SJSA1 (cell line): Measurements from ENCODE around the gene ZNF584. TPM values are rescaled to one million over a fixed set of nuclear protein-coding genes. Genes with fewer than 3 reads are reported as not detected.
"Not testable (repeated sequence)": the region's sequence is repeated elsewhere in the genome, so short reads cannot be mapped to it uniquely, and the experiment has no call there.

Source experiments
- DNase-seq, 2 experiments: peaks; one replicate each; pipeline ENCODE4 v3.0.0-alpha.2; 2015 to 2020; ENCODE audit warnings: low spot score in 2 of 2, low read depth in 1 of 2
- H3K27ac ChIP-seq: fragments of 250-450 bp; sonication (Bioruptor Pico); 2 replicates; pipeline ENCODE4 v1.5.1; 2020; ENCODE audit warnings: mild to moderate bottlenecking, moderate library complexity
- H3K27me3 ChIP-seq: fragments of 250-450 bp; sonication (Bioruptor Pico); replicated peaks from 2 replicates; pipeline ENCODE4 v1.5.1; 2020; ENCODE audit warnings: mild to moderate bottlenecking, moderate library complexity
- H3K36me3 ChIP-seq: fragments of 250-450 bp; sonication (Bioruptor Pico); 2 replicates; pipeline ENCODE4 v1.5.1; 2020; ENCODE audit warnings: mild to moderate bottlenecking
- H3K4me1 ChIP-seq: fragments of 250-450 bp; sonication (Bioruptor Pico); replicated peaks from 2 replicates; pipeline ENCODE4 v1.6.1; 2021; ENCODE audit warnings: mild to moderate bottlenecking
- H3K4me3 ChIP-seq: fragments of 250-450 bp; sonication (Bioruptor Pico); 2 replicates; pipeline ENCODE4 v1.5.1; 2020; ENCODE audit warnings: mild to moderate bottlenecking
- H3K9me3 ChIP-seq: fragments of 250-450 bp; sonication (Bioruptor Pico); replicated peaks from 2 replicates; pipeline ENCODE4 v1.5.1; 2020; ENCODE audit warnings: mild to moderate bottlenecking
- total RNA-seq: library from RNA; depleted of rRNA; stranded (reverse); fragments of >200 nt; shearing (Covaris generic); gene quantifications from 2 replicates; pipeline ENCODE4 v1.2.3, GENCODE V29; 2014

The ZNF584 gene
- total RNA-seq, 1 experiment from 2014 or later, result 13.5 TPM

GRCh38 chr19:58394821-58395219 is 13.6 kb upstream of the ZNF584 start:
- H3K27me3 ChIP-seq, result no peaks in the 10 kb centered on the region
- H3K9me3 ChIP-seq, result no peaks in the 10 kb centered on the region
- peaks cover 66% of the 10 kb centered on the region for H3K36me3 ChIP-seq
- H3K27ac ChIP-seq, result no peak overlapping the region
- no peaks in the 10 kb centered on the region for H3K4me1 ChIP-seq
- H3K4me3 ChIP-seq, result no peak overlapping the region
- DNase-seq, result no peak

GRCh38 chr19:58395220-58395978 is 13.1 kb upstream of the ZNF584 start, which contains the start of gene RNF225:
TSS of gene RNF225 (plus strand) at chr19:58395656. CDS start at chr19:58396090, 434 bp downstream.
- Histone ChIP-seq H3K27ac (no peak within 1 kb of the TSS), H3K9me3 (no peaks in the 10 kb centered on the region), H3K4me3 (no peak within 1 kb of the TSS), H3K36me3 (peaks cover 62% of the 10 kb centered on the region), H3K27me3 (no peaks in the 10 kb centered on the region), H3K4me1 (peaks cover under 1% of the 10 kb centered on the region)
- no peak for DNase-seq

DNA sequence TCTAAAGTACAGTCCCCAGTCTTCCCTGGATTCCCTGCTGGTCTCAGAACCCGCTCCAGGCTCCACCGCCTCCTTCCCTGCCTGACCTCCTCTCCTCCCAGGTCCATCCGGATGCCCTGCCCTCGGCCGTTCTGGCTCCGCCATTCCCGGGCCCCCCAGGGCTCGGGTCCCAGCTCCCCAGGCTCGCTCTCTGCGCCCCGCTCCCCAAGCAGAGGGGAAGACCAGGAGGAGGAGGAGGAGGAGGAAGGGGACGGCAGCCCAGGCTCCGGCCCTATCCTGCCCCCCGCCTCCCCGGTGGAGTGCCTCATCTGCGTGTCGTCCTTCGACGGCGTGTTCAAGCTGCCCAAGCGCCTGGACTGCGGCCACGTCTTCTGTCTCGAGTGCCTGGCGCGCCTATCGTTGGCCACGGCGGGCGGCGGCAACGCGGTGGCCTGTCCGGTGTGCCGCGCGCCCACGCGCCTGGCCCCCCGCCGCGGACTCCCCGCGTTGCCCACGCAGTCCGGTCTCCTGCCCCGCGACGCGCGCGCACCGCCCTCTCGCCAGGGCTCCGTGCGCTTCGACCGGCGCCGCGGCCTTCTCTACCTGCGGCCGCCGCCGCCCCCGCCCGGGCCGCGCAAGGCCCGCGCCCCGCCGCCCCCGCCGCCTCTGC is 12.3 kb upstream of the ZNF584 start:
- Histone ChIP-seq H3K4me1 (peaks cover 7% of the 10 kb centered on the region), H3K27me3 (no peaks in the 10 kb centered on the region), H3K27ac (no peak overlapping the region), H3K36me3 (peaks cover 55% of the 10 kb centered on the region), H3K4me3 (no peak overlapping the region), H3K9me3 (no peaks in the 10 kb centered on the region)
- DNase-seq, result no peak

- Histone ChIP-seq H3K9me3 (no peaks in the 10 kb centered on the region), H3K36me3 (peaks cover 47% of the 10 kb centered on the region), H3K4me1 (peaks cover 8% of the 10 kb centered on the region), H3K27me3 (no peaks in the 10 kb centered on the region), H3K27ac (no peak overlapping the region), H3K4me3 (no peak overlapping the region)
- DNase-seq, result no peak
Observed at GRCh38 chr19:58396691-58397532, 11.5 kb upstream of the ZNF584 start.

- no peaks in the 10 kb centered on the region for H3K27me3 ChIP-seq
- peaks cover 40% of the 10 kb centered on the region for H3K36me3 ChIP-seq
- H3K27ac ChIP-seq, result no peak overlapping the region
- no peak for DNase-seq
- H3K4me3 ChIP-seq, result no peak overlapping the region
- H3K9me3 ChIP-seq, result no peaks in the 10 kb centered on the region
- peaks cover 11% of the 10 kb centered on the region for H3K4me1 ChIP-seq
Observed at GRCh38 chr19:58397533-58398037, 10.9 kb upstream of the ZNF584 start.

GRCh38 chr19:58398087-58398486 is 10.4 kb upstream of the ZNF584 start:
- Histone ChIP-seq H3K27me3 (no peaks in the 10 kb centered on the region), H3K36me3 (peaks cover 35% of the 10 kb centered on the region), H3K4me1 (peaks cover 11% of the 10 kb centered on the region), H3K27ac (no peak overlapping the region), H3K4me3 (no peak overlapping the region), H3K9me3 (no peaks in the 10 kb centered on the region)
- DNase-seq, result no peak

GRCh38 chr19:58398545-58398944 is 9.9 kb upstream of the ZNF584 start:
- H3K36me3 ChIP-seq, result peaks cover 30% of the 10 kb centered on the region
- no peak for DNase-seq
- peaks cover 11% of the 10 kb centered on the region for H3K4me1 ChIP-seq
- no peaks in the 10 kb centered on the region for H3K9me3 ChIP-seq
- H3K27me3 ChIP-seq, result no peaks in the 10 kb centered on the region
- no peak overlapping the region for H3K27ac ChIP-seq
- no peak overlapping the region for H3K4me3 ChIP-seq

GRCh38 chr19:58399903-58400302 is 8.5 kb upstream of the ZNF584 start:
- peaks cover 17% of the 10 kb centered on the region for H3K36me3 ChIP-seq
- H3K4me1 ChIP-seq, result peaks cover 11% of the 10 kb centered on the region
- H3K27ac ChIP-seq, result no peak overlapping the region
- no peak for DNase-seq
- no peaks in the 10 kb centered on the region for H3K9me3 ChIP-seq
- H3K4me3 ChIP-seq, result no peak overlapping the region
- H3K27me3 ChIP-seq, result no peaks in the 10 kb centered on the region

DNA sequence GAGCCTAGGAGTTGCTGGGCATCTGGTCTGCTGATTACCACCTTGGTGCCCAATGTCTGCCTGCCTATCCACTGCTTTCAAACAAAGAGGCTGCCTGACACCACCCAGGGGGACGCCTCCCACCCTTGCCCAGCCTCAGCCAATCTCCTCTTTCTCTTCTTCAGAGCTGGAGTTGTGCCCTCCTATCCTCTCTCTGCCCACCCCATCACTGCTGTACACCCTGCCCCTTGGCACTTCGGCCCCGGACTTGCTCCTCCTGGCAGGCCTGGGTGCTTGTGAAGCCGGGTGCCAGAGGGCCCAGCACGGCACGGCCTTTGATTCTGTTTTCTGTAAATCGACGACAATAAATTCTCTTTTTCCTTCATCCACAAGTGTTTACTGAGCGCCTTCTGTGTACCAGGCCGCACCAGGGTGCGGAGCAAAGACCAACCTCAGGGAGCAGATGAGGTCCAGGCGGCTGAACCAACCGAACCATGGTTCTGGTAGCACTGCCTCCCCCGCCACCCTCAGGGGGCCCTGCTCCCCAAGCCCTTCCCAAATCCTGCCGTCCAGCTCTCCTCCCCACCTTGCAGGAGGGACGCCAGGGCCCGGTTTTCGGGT is 8.0 kb upstream of the ZNF584 start:
- H3K4me1 ChIP-seq, result peaks cover 11% of the 10 kb centered on the region
- H3K36me3 ChIP-seq, result peaks cover 11% of the 10 kb centered on the region
- no peak for DNase-seq
- no peaks in the 10 kb centered on the region for H3K9me3 ChIP-seq
- H3K27me3 ChIP-seq, result no peaks in the 10 kb centered on the region
- peak overlapping the region; percentile 43 for H3K4me3 ChIP-seq
- no peak overlapping the region for H3K27ac ChIP-seq

DNA sequence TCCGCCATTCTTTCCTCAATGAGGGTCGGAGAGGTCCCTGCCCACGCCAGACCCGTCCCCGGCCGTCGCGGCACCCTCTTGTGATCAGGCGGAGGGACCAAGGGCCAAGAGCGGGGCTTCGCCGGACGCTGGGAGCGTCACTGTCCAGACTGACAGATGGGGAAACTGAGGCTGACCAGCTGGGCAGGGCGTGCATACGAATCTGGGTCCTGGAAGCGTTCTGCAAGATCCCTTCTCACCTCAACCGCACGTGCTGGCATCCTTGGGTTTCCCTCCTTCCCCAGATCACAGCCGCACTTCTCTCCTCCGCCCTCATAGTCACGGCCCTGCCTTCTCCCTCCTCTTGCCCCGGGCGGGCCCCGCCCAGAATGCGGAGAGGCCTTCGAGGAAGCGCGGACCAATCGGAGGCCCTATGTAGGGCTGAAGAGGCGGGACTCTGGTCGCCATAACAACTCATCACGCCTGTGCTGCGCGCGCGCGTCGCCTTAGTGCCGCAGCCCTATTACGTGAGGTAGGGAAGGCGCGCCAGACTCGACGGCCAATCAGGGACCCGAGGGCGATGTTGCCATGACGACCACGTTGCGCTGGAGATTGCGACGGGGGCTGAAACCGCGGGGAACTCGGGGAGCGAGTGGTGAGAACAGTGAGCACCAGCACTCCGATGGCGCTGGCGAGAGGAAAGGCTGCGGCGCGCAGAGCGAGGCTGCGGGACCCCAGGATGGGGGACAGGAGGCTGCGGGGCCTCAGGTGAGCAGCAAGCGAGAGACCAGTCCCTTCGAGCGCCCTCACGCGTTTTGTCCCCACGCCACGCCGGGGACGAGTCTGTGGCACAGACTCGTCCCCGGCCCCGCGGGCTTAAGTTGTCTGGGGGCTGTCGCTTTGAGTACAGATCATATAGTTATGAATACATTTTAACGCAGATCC is 7.3 kb upstream of the ZNF584 start:
- peak overlapping the region; percentile 43 for H3K4me3 ChIP-seq
- no peaks in the 10 kb centered on the region for H3K9me3 ChIP-seq

DNA sequence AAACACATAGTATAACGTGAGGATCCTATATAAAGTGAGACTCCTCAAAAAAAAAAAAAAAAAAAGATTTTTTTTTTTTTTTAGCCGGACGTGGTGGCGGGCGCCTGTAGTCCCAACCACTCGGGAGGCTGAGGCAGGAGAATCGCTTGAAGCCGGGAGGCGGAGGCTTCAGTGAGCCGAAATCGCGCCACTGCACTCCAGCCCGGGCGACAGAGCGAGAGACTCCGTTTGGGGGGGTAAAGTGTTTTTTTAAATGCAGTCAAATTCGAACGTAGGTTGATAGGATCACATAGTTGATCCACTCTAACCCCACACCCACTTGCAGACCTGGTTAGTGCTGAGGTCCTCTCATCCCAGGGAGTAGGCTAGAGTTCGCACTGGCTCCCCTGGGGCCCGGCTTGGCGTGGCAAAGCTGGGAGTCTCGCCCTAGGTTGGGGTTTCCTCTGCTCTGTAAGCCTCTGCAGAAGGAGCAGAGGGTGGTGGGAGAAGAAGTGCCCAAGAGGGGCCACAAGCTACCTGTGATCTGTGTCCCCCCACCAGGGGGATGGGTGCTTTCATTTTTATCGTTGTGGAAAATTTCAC is 6.5 kb upstream of the ZNF584 start:
- Histone ChIP-seq H3K4me1 (peaks cover 11% of the 10 kb centered on the region), H3K4me3 (peak overlapping the region; percentile 43), H3K36me3 (0 out of 2 replicates have a peak, but pooled peaks cover 2% of the 10 kb centered on the region), H3K27ac (no peak overlapping the region), H3K27me3 (no peaks in the 10 kb centered on the region), H3K9me3 (no peaks in the 10 kb centered on the region)
- no peak for DNase-seq

More for the DNA sequence above, 7.3 kb upstream of the ZNF584 start:
- no peak overlapping the region for H3K27ac ChIP-seq
- no peaks in the 10 kb centered on the region for H3K27me3 ChIP-seq
- H3K36me3 ChIP-seq, result 0 out of 2 replicates have a peak, but pooled peaks cover 4% of the 10 kb centered on the region
- peak; percentile 99 for DNase-seq
- H3K4me1 ChIP-seq, result peaks cover 11% of the 10 kb centered on the region

DNA sequence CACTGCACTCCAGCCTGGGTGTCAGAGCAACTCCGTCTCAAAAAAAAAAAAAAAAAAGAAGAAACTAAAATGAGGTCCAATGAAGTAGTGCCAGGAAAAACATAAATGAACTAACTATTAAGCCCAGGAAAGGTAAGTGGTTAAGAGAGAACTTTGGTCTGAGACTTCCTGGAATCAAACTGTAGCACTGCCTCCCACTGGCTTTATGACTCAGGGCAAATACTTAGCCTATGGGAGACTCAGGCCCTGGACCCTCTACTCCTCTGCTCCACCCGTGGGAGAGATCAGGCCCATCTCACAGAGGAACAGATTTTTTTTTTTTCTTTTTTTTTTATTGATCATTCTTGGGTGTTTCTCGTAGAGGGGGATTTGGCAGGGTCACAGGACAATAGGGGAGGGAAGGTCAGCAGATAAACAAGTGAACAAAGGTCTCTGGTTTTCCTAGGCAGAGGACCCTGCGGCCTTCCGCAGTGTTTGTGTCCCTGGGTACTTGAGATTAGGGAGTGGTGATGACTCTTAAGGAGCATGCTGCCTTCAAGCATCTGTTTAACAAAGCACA is 4.5 kb upstream of the ZNF584 start:
- not testable (repeated sequence) for DNase-seq, H3K36me3 ChIP-seq

More for the DNA sequence above, 4.5 kb upstream of the ZNF584 start:
- not testable (repeated sequence) for H3K27me3 ChIP-seq, H3K9me3 ChIP-seq, H3K4me3 ChIP-seq, H3K27ac ChIP-seq
- H3K4me1 ChIP-seq, result peaks cover 18% of the 10 kb centered on the region
